C4-2B (cell line): ENCODE data around the gene PTPRB.

ENCODE experiments used
- H3K27ac ChIP-seq: fragments of 450-650 bp; 2 replicates; pipeline ENCODE4 v1.5.1; 2017
- ZFX ChIP-seq: fragments of 450-650 bp; IDR thresholded peaks from 2 replicates; pipeline ENCODE4 v1.6.1; 2017
- TF ChIP-seq, protein P1 (sequence below): fragments of 450-650 bp; conservative IDR thresholded peaks from 2 replicates; pipeline ENCODE4 v1.5.1; 2017; ENCODE audit warnings: mild to moderate bottlenecking

PTPRB gene

DNA sequence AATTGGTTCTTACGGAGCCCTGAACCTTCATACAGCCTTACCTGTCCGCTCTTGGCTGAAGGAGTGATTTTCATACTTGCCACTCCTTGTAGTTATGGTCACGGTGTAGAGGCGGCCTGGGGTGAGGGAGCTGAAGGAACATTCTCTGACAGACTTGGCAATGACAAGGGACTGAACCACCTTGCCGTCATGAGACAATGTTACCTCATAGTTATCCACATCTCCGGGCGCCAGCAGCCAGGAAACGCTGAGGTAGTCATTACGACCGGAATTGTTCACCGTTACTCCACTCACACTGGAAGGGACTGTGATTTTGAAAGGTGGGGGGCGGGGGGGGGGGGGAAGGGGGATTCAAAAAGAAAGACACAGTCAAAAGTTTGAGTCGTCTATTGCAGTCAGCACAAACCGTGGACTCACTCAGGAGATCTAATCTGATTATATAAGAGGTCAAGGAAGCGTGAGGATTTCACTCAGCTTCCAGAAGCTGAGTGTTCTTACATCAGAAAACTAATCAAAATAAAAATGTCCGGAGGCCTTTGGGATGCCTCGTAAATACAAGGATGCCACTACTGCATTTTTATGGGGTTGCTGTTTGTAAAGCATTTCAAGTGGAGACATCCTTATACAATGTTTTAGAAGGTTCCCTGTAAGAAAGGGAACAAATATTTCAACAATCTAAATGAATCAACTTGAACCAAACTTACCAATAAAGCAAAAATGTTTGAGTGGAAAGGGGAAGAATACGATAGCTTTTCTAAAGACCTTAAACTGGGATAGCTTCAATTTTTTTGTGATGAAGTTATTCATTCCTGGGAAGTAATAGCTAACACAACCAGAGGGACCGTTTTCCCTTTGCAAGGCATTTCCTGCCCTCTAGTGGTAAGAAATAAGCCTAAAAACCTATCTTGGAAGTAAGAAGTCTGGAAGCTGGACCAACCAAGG lies 60.6 kb downstream of the PTPRB start:
- H3K27ac ChIP-seq = no peak overlapping the region

DNA sequence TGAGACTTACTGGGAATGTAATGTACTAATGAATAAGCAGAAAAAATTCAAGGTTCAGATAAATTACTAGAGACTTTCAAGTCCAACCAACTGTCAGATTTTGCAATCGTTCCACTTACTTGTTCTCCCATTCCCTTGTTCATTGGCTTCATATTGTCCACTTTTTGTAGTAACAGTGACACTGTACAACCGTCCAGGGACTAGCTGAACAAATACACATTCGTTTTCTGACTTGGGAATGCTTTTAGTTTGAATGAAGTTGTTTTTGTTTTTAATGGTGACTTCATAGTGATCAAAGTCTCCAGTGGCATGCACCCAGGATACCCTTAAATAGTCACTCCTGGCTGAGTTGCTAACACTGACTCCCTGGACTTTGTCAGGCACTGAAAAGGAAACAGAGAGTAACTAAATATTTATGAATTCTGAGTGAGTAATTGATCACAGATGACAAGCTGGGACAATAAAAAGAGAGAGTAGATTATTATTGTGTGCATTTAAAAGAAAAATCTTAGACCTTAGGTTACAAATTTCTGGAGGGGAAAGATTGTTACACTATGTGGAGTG lies 65.4 kb downstream of the PTPRB start:
- no peak for TF ChIP-seq ZFX
- TF ChIP-seq, protein P1, sequence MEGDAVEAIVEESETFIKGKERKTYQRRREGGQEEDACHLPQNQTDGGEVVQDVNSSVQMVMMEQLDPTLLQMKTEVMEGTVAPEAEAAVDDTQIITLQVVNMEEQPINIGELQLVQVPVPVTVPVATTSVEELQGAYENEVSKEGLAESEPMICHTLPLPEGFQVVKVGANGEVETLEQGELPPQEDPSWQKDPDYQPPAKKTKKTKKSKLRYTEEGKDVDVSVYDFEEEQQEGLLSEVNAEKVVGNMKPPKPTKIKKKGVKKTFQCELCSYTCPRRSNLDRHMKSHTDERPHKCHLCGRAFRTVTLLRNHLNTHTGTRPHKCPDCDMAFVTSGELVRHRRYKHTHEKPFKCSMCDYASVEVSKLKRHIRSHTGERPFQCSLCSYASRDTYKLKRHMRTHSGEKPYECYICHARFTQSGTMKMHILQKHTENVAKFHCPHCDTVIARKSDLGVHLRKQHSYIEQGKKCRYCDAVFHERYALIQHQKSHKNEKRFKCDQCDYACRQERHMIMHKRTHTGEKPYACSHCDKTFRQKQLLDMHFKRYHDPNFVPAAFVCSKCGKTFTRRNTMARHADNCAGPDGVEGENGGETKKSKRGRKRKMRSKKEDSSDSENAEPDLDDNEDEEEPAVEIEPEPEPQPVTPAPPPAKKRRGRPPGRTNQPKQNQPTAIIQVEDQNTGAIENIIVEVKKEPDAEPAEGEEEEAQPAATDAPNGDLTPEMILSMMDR = no peak
- no peak overlapping the region for H3K27ac ChIP-seq

More for the DNA sequence above, 60.6 kb downstream of the PTPRB start:
- TF ChIP-seq, protein P1 = peak; percentile 86
- TF ChIP-seq ZFX = no peak

DNA sequence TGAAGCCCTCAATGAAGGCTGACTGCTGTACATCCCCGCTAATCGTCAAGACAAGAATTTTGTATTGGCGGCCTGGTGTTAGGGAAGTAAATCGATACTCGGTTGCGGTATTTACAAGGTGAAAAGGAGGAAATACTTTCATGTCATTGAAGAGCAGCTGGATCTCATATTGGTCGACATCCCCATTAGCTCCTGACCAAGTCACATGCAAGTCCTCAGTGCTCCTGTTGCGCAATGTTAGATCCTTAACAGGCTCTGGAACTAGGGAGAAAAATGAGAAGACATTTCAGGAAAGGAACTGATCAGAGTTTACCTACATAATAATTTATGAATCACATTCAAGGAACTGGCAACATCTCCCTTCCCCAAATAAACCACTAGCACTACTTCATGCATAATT lies 66.2 kb downstream of the PTPRB start:
- no peak overlapping the region for H3K27ac ChIP-seq
- TF ChIP-seq, protein P1 = no peak
- TF ChIP-seq ZFX = no peak

DNA sequence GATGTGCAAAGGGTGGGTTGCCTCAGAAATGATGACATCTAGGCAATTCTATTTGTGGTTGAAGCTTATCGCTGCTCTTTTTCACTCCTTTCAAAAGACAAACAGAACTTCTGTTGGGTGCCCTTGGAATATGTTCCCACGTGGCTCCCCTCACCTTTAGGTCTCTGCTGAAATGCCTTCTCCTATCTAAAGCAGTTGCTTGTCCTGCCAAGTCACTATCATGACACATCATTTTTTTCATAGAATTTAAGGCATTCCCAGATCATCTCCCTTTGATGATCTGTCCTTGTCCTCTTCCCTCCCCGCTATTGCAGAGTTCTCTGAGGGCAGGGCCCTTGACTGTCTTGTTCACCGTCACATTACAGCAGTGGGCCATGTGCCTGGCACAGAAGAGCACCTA lies 75.7 kb downstream of the PTPRB start:
- H3K27ac ChIP-seq = no peak overlapping the region
- TF ChIP-seq ZFX = no peak
- TF ChIP-seq, protein P1 = no peak

DNA sequence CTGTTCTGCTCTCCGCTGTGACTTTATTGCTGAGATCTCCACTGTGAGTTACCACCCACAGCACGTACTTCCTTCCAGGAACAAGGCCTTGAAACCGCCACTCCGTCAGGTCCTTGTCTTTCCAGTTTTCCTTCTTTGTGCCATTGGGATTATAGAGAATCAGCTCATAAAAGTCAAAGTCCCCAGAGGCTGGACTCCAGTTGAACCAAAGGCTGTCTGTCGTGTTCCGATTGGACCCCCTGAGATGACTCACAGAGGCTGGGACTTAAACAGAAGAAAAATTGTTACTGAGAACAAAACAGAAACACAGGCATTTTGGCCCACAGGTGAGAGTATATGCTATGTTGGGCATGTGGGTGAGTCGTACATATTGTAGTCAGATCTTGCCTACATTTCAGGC lies 76.6 kb downstream of the PTPRB start:
- no peak overlapping the region for H3K27ac ChIP-seq
- TF ChIP-seq ZFX = no peak
- TF ChIP-seq, protein P1 = no peak

DNA sequence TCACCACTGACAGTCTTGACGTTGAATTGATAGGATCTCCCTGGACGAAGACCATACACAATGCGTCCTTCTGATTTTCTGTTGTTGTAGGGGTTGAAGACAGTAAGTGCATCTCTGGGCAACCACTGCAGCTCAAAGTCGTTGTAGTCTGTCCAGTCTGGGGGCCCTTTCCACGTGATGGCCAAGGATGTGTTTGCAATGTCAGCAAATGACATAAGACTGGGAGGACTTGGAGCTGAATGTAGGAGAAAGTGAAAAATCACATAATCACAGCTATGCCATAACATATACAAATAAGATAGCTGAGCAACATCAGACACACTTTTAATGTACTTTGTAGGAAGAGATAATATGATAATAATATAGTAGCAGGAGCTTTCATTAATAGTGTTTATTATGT lies 77.8 kb downstream of the PTPRB start:
- H3K27ac ChIP-seq = no peak overlapping the region
- TF ChIP-seq ZFX = no peak
- TF ChIP-seq, protein P1 = no peak

DNA sequence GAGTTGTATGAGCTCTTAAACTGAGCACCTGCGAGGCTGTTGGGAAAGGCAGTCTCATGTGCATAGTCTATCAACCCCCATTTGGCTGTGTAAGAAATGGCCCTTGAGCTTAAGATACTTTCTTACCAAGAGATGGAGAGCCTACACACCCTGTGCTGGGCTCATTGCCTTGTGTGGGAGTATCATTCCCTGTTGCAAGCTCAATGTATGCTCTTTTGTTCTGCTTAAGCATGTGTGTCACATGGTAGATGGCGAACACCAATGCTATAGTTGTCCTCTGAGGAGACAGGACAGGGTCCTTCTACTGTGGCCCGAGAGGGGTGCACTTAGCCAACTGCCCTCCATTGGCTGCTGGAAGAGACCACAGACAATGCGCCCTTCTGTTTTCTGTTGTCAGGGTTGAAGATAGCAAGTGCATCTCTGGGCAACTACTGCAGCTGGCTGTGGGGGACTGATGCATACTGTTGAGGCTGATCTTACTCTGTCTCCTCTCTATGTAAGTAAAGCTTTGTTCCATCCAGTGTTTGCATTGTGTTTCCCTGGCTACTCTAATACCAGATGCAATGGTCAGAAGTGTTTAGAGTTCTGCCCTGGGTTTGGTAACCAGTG lies 79.5 kb downstream of the PTPRB start:
- H3K27ac ChIP-seq = no peak overlapping the region
- no peak for TF ChIP-seq ZFX
- TF ChIP-seq, protein P1 = no peak
